ENCODE data around the gene HSPA5. TPM values are rescaled to one million over a fixed set of nuclear protein-coding genes. Genes with fewer than 3 reads are reported as not detected.
"Not testable (repeated sequence)": the region's sequence is repeated elsewhere in the genome, so short reads cannot be mapped to it uniquely, and the experiment has no call there.

HSPA5 gene
- total RNA-seq, 1 donor from 2014 or later, result 410 TPM

- Histone ChIP-seq H3K4me3 (ENCODE audit: low read depth, low read length) (no peak overlapping the region), H3K27me3 (ENCODE audit: control insufficient read depth, insufficient read depth, low read length) (no peaks in the 10 kb centered on the region), H3K36me3 (ENCODE audit: control insufficient read depth, insufficient read depth, low read length) (no peaks in the 10 kb centered on the region)
- no peak for DNase-seq (ENCODE audit: low read depth)
- TF ChIP-seq, protein P1, sequence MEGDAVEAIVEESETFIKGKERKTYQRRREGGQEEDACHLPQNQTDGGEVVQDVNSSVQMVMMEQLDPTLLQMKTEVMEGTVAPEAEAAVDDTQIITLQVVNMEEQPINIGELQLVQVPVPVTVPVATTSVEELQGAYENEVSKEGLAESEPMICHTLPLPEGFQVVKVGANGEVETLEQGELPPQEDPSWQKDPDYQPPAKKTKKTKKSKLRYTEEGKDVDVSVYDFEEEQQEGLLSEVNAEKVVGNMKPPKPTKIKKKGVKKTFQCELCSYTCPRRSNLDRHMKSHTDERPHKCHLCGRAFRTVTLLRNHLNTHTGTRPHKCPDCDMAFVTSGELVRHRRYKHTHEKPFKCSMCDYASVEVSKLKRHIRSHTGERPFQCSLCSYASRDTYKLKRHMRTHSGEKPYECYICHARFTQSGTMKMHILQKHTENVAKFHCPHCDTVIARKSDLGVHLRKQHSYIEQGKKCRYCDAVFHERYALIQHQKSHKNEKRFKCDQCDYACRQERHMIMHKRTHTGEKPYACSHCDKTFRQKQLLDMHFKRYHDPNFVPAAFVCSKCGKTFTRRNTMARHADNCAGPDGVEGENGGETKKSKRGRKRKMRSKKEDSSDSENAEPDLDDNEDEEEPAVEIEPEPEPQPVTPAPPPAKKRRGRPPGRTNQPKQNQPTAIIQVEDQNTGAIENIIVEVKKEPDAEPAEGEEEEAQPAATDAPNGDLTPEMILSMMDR (IDR thresholded peaks at IDR 0.05; ENCODE audit: insufficient read depth, low read length, poor library complexity, severe bottlenecking), result no peak
These were observed 38.1 kb downstream of the HSPA5 start for GRCh38 chr9:125202846-125203618.

- Histone ChIP-seq H3K36me3 (ENCODE audit: control insufficient read depth, insufficient read depth, low read length) (no peaks in the 10 kb centered on the region), H3K27me3 (ENCODE audit: control insufficient read depth, insufficient read depth, low read length) (no peaks in the 10 kb centered on the region), H3K4me3 (ENCODE audit: low read depth, low read length) (peak within 1 kb of the TSS; percentile 77)
- TF ChIP-seq, protein P1 (IDR thresholded peaks at IDR 0.05; ENCODE audit: insufficient read depth, low read length, poor library complexity, severe bottlenecking), result no peak
- peak; percentile 77 for DNase-seq (ENCODE audit: low read depth)
These were observed 40.7 kb downstream of the HSPA5 start, which contains the start of gene RABEPK for GRCh38 chr9:125200216-125201047. Gene RABEPK (plus strand): TSS chr9:125200542. CDS start chr9:125203014, 2,472 bp downstream.

DNA sequence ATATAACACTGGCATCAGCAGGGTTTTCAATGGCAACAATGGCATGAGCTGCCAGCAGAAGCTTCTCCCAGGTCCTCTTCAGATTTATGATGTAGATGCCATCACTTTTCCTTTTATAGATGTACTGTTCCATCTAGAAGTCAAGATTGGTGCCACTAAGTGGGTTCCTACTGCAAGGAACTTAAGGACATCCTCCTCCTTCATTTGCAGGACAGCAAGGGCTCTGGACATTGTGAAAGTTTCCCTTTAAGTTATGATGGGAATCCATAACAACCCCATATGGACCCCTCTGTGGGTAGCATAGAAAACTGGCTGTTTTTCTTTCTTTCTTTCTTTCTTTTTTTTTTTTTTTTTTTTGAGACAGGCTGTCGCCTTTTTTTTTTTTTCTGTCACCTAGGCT is 45.6 kb downstream of the HSPA5 start:
- not testable (repeated sequence) for H3K27me3 ChIP-seq (ENCODE audit: control insufficient read depth, insufficient read depth, low read length); H3K36me3 ChIP-seq (ENCODE audit: control insufficient read depth, insufficient read depth, low read length); H3K4me3 ChIP-seq (ENCODE audit: low read depth, low read length); DNase-seq (ENCODE audit: low read depth)

GRCh38 chr9:125194466-125194865 is 46.7 kb downstream of the HSPA5 start:
- H3K4me3 ChIP-seq (ENCODE audit: low read depth, low read length); H3K36me3 ChIP-seq (ENCODE audit: control insufficient read depth, insufficient read depth, low read length); DNase-seq (ENCODE audit: low read depth); H3K27me3 ChIP-seq (ENCODE audit: control insufficient read depth, insufficient read depth, low read length): not testable (repeated sequence)

DNA sequence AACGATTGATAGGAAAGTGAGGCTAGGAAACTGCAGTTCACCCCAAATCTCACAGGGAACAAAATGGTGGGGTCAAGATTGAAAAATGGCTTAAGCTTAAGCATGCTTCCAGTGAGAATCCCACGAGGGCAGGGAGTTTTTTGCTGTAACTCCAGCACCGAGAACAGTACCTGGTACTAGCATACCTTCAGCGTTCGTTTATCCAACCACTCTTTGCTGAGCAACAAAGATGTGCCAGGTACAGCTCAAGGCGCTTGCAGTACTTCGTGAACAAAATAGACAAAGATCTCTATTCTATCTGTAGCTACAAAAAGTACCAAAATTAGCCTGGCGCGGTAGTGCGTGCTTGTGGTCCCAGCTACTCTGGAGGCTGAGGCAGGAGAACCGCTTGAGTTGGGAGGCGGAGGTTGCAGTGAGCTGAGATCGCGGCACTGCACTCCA is 50.8 kb downstream of the HSPA5 start:
- Histone ChIP-seq H3K4me3 (ENCODE audit: low read depth, low read length) (peak overlapping the region; percentile 91), H3K36me3 (ENCODE audit: control insufficient read depth, insufficient read depth, low read length) (no peaks in the 10 kb centered on the region), H3K27me3 (ENCODE audit: control insufficient read depth, insufficient read depth, low read length) (no peaks in the 10 kb centered on the region)
- TF ChIP-seq, protein P1 (IDR thresholded peaks at IDR 0.05; ENCODE audit: insufficient read depth, low read length, poor library complexity, severe bottlenecking), result no peak
- no peak for DNase-seq (ENCODE audit: low read depth)

DNA sequence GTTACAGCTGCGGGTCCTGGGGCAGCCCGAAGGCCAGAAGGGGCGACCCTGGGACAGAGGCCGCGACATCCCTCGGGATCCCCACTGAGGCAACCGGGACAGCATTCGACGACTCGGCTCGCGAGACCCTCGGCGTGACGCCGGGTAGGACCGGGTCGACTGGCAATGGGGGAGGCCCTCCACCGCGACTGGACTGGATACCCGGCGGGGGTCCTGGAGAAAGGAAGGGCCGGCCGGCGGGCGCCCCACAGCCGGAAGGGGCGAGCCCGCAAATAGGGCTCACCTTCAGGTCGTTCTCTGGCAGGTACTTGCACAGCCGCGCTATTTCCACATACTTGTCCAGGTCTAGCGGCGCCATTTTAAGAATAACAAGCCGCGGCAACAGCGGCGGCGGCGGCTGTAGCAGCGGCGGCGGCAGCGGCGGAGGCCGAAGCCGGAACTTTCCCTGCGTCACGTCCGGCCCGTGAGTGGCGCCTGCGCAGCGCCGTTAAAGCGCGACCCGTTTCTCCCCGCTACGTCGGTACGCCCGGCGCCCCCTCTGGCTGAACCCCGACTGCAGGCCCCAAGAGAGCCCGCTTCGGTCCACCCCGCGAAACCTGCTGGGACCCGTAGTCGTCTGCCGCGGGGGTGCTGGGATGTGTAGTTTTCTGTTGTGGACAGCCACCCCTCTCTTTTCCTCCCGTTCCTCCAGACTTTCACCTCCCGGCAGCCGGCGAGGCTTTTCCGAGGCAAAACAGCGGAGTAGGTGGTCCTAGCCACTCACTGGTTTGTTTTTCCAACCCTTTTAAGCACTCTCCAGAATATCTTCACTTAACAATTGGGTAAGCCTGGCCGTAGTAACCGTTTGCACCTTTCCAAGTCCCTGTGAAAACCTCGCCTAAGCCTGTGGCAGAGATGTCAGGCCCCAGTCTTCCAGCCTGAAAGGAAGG is 51.5 kb downstream of the HSPA5 start, which contains the start of gene PPP6C:
TSS of gene PPP6C (minus strand) at position 443 of the 929 bp plus-strand sequence. CDS start at position 358, 85 bp downstream.
- Histone ChIP-seq H3K36me3 (ENCODE audit: control insufficient read depth, insufficient read depth, low read length) (no peaks in the 10 kb centered on the region), H3K4me3 (ENCODE audit: low read depth, low read length) (peak within 1 kb of the TSS; percentile 91), H3K27me3 (ENCODE audit: control insufficient read depth, insufficient read depth, low read length) (no peaks in the 10 kb centered on the region)
- DNase-seq (ENCODE audit: low read depth), result peak; percentile 82
- TF ChIP-seq, protein P1 (IDR thresholded peaks at IDR 0.05; ENCODE audit: insufficient read depth, low read length, poor library complexity, severe bottlenecking), result peak; percentile 72
